HepG2 (cell line): ENCODE measurements around the gene LYZL2. TPM values are rescaled to one million over a fixed set of nuclear protein-coding genes. Genes with fewer than 3 reads are reported as not detected.

Experiments
- DRAP1 ChIP-seq: IDR thresholded peaks from 2 replicates; pipeline ENCODE4 v1.6.1; 2016; ENCODE audit warnings: missing genetic modification reagents, missing compliant biosample characterization
- HNF1A ChIP-seq, 2 experiments: sonication (generic) in 1 of 2; formaldehyde crosslinking in 1 of 2; IDR thresholded peaks; 2 replicates each; pipeline versions ENCODE4 v1.4.0 to v1.6.1; 2016 to 2020; ENCODE audit warnings: borderline replicate concordance in 1 of 2, low read depth in 1 of 2, mild to moderate bottlenecking in 1 of 2, missing genetic modification reagents in 1 of 2
- ISX ChIP-seq: sonication (generic); formaldehyde crosslinking; conservative IDR thresholded peaks from 2 replicates; pipeline ENCODE4 v1.5.0; 2020; ENCODE audit warnings: missing genetic modification reagents
- KLF15 ChIP-seq: sonication (generic); formaldehyde crosslinking; IDR thresholded peaks from 2 replicates; pipeline ENCODE4 v1.8.1; 2023; ENCODE audit warnings: borderline replicate concordance, mild to moderate bottlenecking, inconsistent platforms, missing genetic modification reagents, mixed read lengths
- MTF1 ChIP-seq: sonication (generic); formaldehyde crosslinking; IDR thresholded peaks from 2 replicates; pipeline ENCODE4 v1.5.0; 2020; ENCODE audit warnings: missing genetic modification reagents
- RFX3 ChIP-seq: IDR thresholded peaks from 2 replicates; pipeline ENCODE4 v1.6.1; 2016; ENCODE audit warnings: missing biosample characterization, missing genetic modification reagents
- ZBTB20 ChIP-seq: sonication (generic); formaldehyde crosslinking; IDR thresholded peaks from 2 replicates; pipeline ENCODE4 v1.8.1; 2023; ENCODE audit warnings: missing genetic modification reagents, low read depth, mild to moderate bottlenecking, borderline replicate concordance
- ZNF432 ChIP-seq: sonication (generic); formaldehyde crosslinking; IDR thresholded peaks from 2 replicates; pipeline ENCODE4 v1.5.0; 2020; ENCODE audit warnings: missing genetic modification reagents, mild to moderate bottlenecking, borderline replicate concordance
- ZNF576 ChIP-seq: sonication (generic); formaldehyde crosslinking; IDR thresholded peaks from 2 replicates; pipeline ENCODE4 v1.4.0; 2020; ENCODE audit warnings: mild to moderate bottlenecking, missing genetic modification reagents
- ZNF788 ChIP-seq: sonication (generic); formaldehyde crosslinking; IDR thresholded peaks from 2 replicates; pipeline ENCODE4 v1.5.0; 2020; ENCODE audit warnings: mild to moderate bottlenecking, missing genetic modification reagents, borderline replicate concordance
- polyA plus RNA-seq, 8 experiments: library from polyadenylated mRNA; depleted of rRNA in 3 of 8; stranded (reverse) in 7 of 8; unstranded in 1 of 8; fragments of >200 nt; fragmentation: Illumina TruSeq in 4 of 8; extraction: Trizol in 4 of 8; gene quantifications; 2 replicates each; pipeline versions ENCODE4 v1.2.1 to v1.2.3, GENCODE V29; 2011 to 2016; ENCODE audit warnings: low read depth in 4 of 8, missing spikeins in 1 of 8, mixed read lengths in 1 of 8; ENCODE audit not compliant: insufficient read depth in 1 of 8
- total RNA-seq, 5 experiments: library from RNA; depleted of rRNA; stranded (reverse); fragments of >200 nt; fragmentation: Illumina TruSeq; extraction: Trizol; gene quantifications; 2 replicates each; pipeline ENCODE4 v1.2.3, GENCODE V29; 2016; ENCODE audit warnings: low read depth in 1 of 5
- TF ChIP-seq, protein P1 (sequence below): sonication (generic); formaldehyde crosslinking; IDR thresholded peaks from 2 replicates; pipeline ENCODE4 v1.4.0; 2020; ENCODE audit warnings: missing genetic modification reagents
- TF ChIP-seq, protein P2 (sequence below): sonication (generic); formaldehyde crosslinking; IDR thresholded peaks from 2 replicates; pipeline ENCODE4 v1.4.0; 2020; ENCODE audit warnings: missing genetic modification reagents
- TF ChIP-seq, protein P3 (sequence below): IDR thresholded peaks from 2 replicates; pipeline ENCODE4 v1.4.0; 2020; ENCODE audit warnings: mild to moderate bottlenecking, missing genetic modification reagents

Gene LYZL2
- total and polyA plus RNA-seq, 2 of the 13 experiments (the other 11 are each of a cell fraction or from before 2014, with no cell fraction given) = 0.20 to 0.63 TPM

DNA sequence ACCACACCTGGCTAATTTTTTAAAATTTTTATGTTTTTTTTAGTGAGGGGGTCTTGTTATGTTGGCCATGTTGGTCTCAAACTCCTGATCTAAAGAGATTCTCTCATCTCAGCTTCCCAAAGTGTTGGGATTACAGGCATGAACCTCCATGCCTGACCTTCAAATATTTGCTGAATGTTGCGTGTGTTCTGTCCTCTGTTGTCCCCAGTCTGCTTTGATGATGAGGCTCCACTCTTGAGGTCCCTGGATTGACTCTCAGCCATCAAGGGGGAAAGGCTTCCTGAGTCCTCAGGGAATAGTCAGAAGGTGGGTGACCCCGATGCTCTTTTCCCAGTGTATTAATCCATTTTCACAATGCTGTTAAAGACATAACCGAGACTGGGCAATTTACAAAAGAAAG, 26.0 kb downstream of the LYZL2 start (continued):
- TF ChIP-seq, protein P1, sequence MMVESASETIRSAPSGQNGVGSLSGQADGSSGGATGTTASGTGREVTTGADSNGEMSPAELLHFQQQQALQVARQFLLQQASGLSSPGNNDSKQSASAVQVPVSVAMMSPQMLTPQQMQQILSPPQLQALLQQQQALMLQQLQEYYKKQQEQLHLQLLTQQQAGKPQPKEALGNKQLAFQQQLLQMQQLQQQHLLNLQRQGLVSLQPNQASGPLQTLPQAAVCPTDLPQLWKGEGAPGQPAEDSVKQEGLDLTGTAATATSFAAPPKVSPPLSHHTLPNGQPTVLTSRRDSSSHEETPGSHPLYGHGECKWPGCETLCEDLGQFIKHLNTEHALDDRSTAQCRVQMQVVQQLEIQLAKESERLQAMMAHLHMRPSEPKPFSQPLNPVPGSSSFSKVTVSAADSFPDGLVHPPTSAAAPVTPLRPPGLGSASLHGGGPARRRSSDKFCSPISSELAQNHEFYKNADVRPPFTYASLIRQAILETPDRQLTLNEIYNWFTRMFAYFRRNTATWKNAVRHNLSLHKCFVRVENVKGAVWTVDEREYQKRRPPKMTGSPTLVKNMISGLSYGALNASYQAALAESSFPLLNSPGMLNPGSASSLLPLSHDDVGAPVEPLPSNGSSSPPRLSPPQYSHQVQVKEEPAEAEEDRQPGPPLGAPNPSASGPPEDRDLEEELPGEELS (CRISPR knock-in tag) = peak; percentile 77
- TF ChIP-seq ZBTB20 (CRISPR knock-in tag) (no peak), ZNF788 (no peak; the same call in 1 of the 2 replicates), MTF1 (CRISPR knock-in tag) (no peak), HNF1A (IDR thresholded peaks at IDR 0.05; ENCODE audit: low read depth) (0 out of 2 replicates have a peak, but pooled peaks have one; percentile 27), HNF1A (CRISPR knock-in tag; IDR thresholded peaks at IDR 0.05; ENCODE audit: borderline replicate concordance) (no peak), KLF15 (no peak), ISX (CRISPR knock-in tag) (no peak), ZNF576 (no peak), RFX3 (CRISPR knock-in tag) (no peak), DRAP1 (CRISPR knock-in tag) (no peak), ZNF432 (CRISPR knock-in tag) (no peak)
- TF ChIP-seq, protein P2, sequence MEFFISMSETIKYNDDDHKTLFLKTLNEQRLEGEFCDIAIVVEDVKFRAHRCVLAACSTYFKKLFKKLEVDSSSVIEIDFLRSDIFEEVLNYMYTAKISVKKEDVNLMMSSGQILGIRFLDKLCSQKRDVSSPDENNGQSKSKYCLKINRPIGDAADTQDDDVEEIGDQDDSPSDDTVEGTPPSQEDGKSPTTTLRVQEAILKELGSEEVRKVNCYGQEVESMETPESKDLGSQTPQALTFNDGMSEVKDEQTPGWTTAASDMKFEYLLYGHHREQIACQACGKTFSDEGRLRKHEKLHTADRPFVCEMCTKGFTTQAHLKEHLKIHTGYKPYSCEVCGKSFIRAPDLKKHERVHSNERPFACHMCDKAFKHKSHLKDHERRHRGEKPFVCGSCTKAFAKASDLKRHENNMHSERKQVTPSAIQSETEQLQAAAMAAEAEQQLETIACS = no peak
- TF ChIP-seq, protein P3, sequence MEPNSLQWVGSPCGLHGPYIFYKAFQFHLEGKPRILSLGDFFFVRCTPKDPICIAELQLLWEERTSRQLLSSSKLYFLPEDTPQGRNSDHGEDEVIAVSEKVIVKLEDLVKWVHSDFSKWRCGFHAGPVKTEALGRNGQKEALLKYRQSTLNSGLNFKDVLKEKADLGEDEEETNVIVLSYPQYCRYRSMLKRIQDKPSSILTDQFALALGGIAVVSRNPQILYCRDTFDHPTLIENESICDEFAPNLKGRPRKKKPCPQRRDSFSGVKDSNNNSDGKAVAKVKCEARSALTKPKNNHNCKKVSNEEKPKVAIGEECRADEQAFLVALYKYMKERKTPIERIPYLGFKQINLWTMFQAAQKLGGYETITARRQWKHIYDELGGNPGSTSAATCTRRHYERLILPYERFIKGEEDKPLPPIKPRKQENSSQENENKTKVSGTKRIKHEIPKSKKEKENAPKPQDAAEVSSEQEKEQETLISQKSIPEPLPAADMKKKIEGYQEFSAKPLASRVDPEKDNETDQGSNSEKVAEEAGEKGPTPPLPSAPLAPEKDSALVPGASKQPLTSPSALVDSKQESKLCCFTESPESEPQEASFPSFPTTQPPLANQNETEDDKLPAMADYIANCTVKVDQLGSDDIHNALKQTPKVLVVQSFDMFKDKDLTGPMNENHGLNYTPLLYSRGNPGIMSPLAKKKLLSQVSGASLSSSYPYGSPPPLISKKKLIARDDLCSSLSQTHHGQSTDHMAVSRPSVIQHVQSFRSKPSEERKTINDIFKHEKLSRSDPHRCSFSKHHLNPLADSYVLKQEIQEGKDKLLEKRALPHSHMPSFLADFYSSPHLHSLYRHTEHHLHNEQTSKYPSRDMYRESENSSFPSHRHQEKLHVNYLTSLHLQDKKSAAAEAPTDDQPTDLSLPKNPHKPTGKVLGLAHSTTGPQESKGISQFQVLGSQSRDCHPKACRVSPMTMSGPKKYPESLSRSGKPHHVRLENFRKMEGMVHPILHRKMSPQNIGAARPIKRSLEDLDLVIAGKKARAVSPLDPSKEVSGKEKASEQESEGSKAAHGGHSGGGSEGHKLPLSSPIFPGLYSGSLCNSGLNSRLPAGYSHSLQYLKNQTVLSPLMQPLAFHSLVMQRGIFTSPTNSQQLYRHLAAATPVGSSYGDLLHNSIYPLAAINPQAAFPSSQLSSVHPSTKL (CRISPR knock-in tag) = peak; percentile 89
